NCI-H510A (cell line): ENCODE data around the gene UBE3D.
"Not testable (repeated sequence)": the region's sequence is repeated elsewhere in the genome, so short reads cannot be mapped to it uniquely, and the experiment has no call there.

ENCODE experiments used
- DNase-seq: peaks from one replicate; lab custom pipeline; 2025; lab: John Stamatoyannopoulos, UW

Gene UBE3D

GRCh38 chr6:83055366-83055964, 10.2 kb downstream of the UBE3D start:
- no peak for DNase-seq

GRCh38 chr6:83053678-83054077, 12.0 kb downstream of the UBE3D start:
- DNase-seq: no peak

- DNase-seq: peak; percentile 8
These were observed 14.1 kb downstream of the UBE3D start for GRCh38 chr6:83051377-83052172.

GRCh38 chr6:83047065-83047754, 18.4 kb downstream of the UBE3D start:
- DNase-seq: no peak

- DNase-seq: no peak
These were observed 21.4 kb downstream of the UBE3D start for GRCh38 chr6:83044091-83044768.

- no peak for DNase-seq
These were observed 23.1 kb downstream of the UBE3D start for GRCh38 chr6:83042467-83043053.

GRCh38 chr6:83038246-83038645, 27.4 kb downstream of the UBE3D start:
- DNase-seq: no peak

- no peak for DNase-seq
These were observed 34.0 kb downstream of the UBE3D start for GRCh38 chr6:83031689-83032088.

GRCh38 chr6:83019741-83020140, 45.9 kb downstream of the UBE3D start:
- DNase-seq: peak; percentile 12

- DNase-seq: not testable (repeated sequence)
These were observed 54.5 kb downstream of the UBE3D start for GRCh38 chr6:83011131-83011530.

GRCh38 chr6:83008626-83009025, 57.0 kb downstream of the UBE3D start:
- DNase-seq: no peak

- no peak for DNase-seq
These were observed 59.3 kb downstream of the UBE3D start for GRCh38 chr6:83006270-83006905.

- no peak for DNase-seq
These were observed 69.5 kb downstream of the UBE3D start for GRCh38 chr6:82996156-82996555.

GRCh38 chr6:82995066-82995465, 70.6 kb downstream of the UBE3D start:
- no peak for DNase-seq

GRCh38 chr6:82989736-82990290, 75.8 kb downstream of the UBE3D start:
- DNase-seq: no peak

GRCh38 chr6:82988930-82989351, 76.7 kb downstream of the UBE3D start:
- no peak for DNase-seq

- no peak for DNase-seq
These were observed 77.7 kb downstream of the UBE3D start for GRCh38 chr6:82987951-82988350.

GRCh38 chr6:82987416-82987815, 78.2 kb downstream of the UBE3D start:
- DNase-seq: no peak

GRCh38 chr6:82984720-82985119, 80.9 kb downstream of the UBE3D start:
- DNase-seq: no peak

GRCh38 chr6:82980086-82980485, 85.6 kb downstream of the UBE3D start:
- DNase-seq: no peak

GRCh38 chr6:82979657-82980056, 86.0 kb downstream of the UBE3D start:
- DNase-seq: no peak
